ENCODE measurements around the gene CAMK1D. TPM values are rescaled to one million over a fixed set of nuclear protein-coding genes. Genes with fewer than 3 reads are reported as not detected.

Gene CAMK1D
- total and polyA plus RNA-seq, 2 experiments from 2014 or later: 4.6 to 7.2 TPM

GRCh38 chr10:12583891-12584595 is 234.7 kb downstream of the CAMK1D start (continued):
- TF ChIP-seq ZNF462 (CRISPR knock-in tag; IDR thresholded peaks at IDR 0.05) (no peak), REST (IDR thresholded peaks at IDR 0.05; ENCODE audit: unreplicated experiment) (no peak), ZNF331 (CRISPR knock-in tag; IDR thresholded peaks at IDR 0.05; ENCODE audit: low read depth) (no peak), EZH2phosphoT487 (IDR thresholded peaks at IDR 0.05; ENCODE audit: unreplicated experiment) (no peak), STAT1 (IDR thresholded peaks at IDR 0.05; ENCODE audit: unreplicated experiment) (no peak), ZNF114 (CRISPR knock-in tag; IDR thresholded peaks at IDR 0.05) (no peak), CREB1 (CRISPR knock-in tag; IDR thresholded peaks at IDR 0.05; ENCODE audit: low read depth) (no peak), JUNB (IDR thresholded peaks at IDR 0.05; ENCODE audit: unreplicated experiment) (no peak), NANOG (IDR thresholded peaks at IDR 0.05; ENCODE audit: borderline replicate concordance) (no peak)
